ENCODE measurements around the gene TES. TPM values are rescaled to one million over a fixed set of nuclear protein-coding genes. Genes with fewer than 3 reads are reported as not detected.

Gene TES
- polyA plus RNA-seq, 1 experiment, result 93.2 TPM

DNA sequence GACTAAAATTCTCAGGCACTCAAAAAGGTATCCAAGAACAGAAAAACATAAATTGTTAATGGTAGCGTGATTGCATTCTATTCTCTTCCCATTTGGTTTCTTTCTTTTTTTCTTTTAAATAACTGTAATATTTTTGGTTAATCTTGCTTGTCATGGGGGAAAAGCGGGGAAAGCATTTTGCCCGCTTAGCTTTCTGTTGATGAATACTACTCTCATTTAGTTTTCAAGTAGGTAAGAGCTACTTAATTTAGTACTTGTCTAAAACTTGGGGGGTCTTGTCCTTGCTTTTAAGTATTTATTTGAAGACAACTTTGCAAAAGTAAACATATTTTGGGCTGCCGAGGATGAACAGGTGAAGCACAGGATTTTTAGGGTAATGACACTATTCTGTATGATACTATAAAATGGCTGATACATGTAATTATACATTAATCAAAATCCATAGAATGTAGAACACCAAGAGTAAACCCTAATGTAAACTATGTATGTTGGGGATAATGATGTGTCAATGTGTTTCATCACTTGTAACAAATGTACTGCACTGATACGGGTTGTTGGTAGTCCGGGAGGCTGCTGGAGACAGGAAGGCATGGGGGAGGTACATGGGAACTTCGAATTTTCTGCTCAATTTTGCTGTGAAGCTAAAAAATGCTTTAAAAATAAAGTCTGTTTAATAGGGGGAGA lies 1.7 kb downstream of the TES start:
- ChIA-PET CTCF (interaction anchor here (0.8 to 2.0 kb wide), 2 partner anchors 17 to 35 kb away, joined by 3 to 5 read pairs; no protein-coding TSS in a partner anchor), POLR2A (interaction anchor here (0.7 to 1.0 kb wide), 2 partner anchors 32 to 44 kb away, joined by 3 to 4 read pairs; no protein-coding TSS in a partner anchor)
- H3K36me3 ChIP-seq (ENCODE audit: control insufficient read depth, insufficient read depth, low read length), result no peaks in the 10 kb centered on the region
- DNase-seq (ENCODE audit: low read depth), result no peak
- H3K4me3 ChIP-seq (ENCODE audit: low read depth, low read length), result peak overlapping the region; percentile 66
- TF ChIP-seq, protein P1, sequence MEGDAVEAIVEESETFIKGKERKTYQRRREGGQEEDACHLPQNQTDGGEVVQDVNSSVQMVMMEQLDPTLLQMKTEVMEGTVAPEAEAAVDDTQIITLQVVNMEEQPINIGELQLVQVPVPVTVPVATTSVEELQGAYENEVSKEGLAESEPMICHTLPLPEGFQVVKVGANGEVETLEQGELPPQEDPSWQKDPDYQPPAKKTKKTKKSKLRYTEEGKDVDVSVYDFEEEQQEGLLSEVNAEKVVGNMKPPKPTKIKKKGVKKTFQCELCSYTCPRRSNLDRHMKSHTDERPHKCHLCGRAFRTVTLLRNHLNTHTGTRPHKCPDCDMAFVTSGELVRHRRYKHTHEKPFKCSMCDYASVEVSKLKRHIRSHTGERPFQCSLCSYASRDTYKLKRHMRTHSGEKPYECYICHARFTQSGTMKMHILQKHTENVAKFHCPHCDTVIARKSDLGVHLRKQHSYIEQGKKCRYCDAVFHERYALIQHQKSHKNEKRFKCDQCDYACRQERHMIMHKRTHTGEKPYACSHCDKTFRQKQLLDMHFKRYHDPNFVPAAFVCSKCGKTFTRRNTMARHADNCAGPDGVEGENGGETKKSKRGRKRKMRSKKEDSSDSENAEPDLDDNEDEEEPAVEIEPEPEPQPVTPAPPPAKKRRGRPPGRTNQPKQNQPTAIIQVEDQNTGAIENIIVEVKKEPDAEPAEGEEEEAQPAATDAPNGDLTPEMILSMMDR (IDR thresholded peaks at IDR 0.05; ENCODE audit: insufficient read depth, low read depth, low read length), result no peak
- H3K27me3 ChIP-seq (ENCODE audit: control insufficient read depth, insufficient read depth, low read length), result no peaks in the 10 kb centered on the region; the same call in 1 of the 2 replicates

DNA sequence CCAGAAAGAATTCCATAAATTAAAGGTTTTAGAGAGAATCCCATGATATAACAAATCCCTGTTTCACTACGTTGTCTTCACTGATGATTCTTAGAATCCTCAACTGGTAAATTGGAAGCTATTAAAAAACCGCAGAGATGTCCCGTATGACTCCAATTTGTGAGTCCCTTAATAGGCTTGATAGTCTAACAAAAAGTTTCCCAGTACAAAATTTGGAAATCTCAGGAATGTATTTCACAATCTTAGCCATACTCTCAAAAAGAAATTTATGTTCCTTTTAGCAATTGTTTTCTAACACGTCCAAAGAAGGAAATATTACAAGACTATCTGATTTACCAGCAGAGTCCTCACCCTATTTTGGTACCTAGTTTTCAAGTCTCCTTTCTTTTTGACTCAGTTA lies 2.5 kb downstream of the TES start:
- no peaks in the 10 kb centered on the region for H3K27me3 ChIP-seq (ENCODE audit: control insufficient read depth, insufficient read depth, low read length)
- no peak overlapping the region for H3K4me3 ChIP-seq (ENCODE audit: low read depth, low read length)
- no peaks in the 10 kb centered on the region for H3K36me3 ChIP-seq (ENCODE audit: control insufficient read depth, insufficient read depth, low read length)
- TF ChIP-seq, protein P1 (IDR thresholded peaks at IDR 0.05; ENCODE audit: insufficient read depth, low read depth, low read length), result no peak
- POLR2A ChIA-PET, result no interaction called here
- DNase-seq (ENCODE audit: low read depth), result no peak
- CTCF ChIA-PET, result no interaction called here

DNA sequence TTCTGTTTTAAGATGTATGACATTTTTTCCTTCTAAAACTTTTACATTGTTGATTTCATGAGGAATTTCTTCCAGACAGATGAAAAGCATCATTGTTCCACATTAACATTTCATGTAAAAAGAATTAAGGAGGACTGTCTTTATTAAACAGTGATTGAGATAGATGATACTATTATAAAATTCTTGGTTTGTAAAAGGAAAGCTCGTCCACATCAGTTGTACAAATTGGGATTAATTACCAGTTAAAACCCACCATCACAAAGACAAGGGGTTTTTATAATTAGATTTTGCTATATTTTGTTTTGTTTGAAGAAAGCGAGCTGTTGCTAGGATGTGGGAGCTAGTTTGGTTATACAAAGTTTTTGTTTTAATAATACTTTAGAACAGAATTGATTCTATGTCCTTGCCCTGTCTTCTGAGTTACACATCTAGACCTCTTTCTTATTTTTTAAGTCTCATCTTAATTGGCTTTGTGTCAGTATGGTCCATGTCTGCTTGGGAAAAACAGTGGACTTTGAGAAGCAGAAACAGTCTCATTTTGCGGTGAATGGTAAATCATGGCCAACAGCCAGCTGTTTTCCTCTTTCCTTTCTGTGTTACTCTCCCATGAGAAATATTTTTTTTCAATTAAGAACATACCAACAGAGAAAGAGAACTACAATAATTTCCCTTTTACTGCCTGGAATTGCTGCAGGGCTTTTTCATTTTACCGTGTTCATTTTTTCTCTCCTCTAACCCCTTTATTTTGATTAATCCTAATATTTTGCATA lies 3.2 kb downstream of the TES start:
- Histone ChIP-seq H3K36me3 (ENCODE audit: control insufficient read depth, insufficient read depth, low read length) (no peaks in the 10 kb centered on the region), H3K4me3 (ENCODE audit: low read depth, low read length) (no peak overlapping the region), H3K27me3 (ENCODE audit: control insufficient read depth, insufficient read depth, low read length) (no peaks in the 10 kb centered on the region)
- ChIA-PET POLR2A (no interaction called here), CTCF (interaction anchor here (1.0 kb wide), 1 partner anchor 33 kb away, joined by 3 read pairs; no protein-coding TSS in a partner anchor)
- DNase-seq (ENCODE audit: low read depth), result no peak
- TF ChIP-seq, protein P1 (IDR thresholded peaks at IDR 0.05; ENCODE audit: insufficient read depth, low read depth, low read length), result no peak

DNA sequence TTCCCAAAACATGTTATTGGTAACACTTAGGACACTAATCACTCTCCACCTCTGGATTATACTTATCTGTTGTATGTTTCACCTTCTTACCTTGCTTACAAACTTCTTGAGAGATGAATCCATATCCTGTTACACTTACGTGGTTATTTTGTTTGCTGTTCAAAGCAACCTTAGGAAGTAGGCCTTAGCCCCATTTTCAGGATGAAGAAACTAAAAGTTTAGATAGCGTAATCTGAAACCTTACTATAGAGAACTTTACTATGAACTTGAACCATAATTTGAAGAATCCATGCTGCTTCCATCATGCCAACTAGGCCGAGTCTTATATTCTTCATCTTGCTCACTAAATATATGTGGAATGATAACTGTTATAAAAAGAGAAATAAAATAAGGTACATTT lies 4.6 kb downstream of the TES start:
- TF ChIP-seq, protein P1 (IDR thresholded peaks at IDR 0.05; ENCODE audit: insufficient read depth, low read depth, low read length), result no peak
- H3K4me3 ChIP-seq (ENCODE audit: low read depth, low read length), result no peak overlapping the region
- H3K36me3 ChIP-seq (ENCODE audit: control insufficient read depth, insufficient read depth, low read length), result no peaks in the 10 kb centered on the region
- no peaks in the 10 kb centered on the region for H3K27me3 ChIP-seq (ENCODE audit: control insufficient read depth, insufficient read depth, low read length)
- ChIA-PET CTCF (interaction anchor here (1.0 kb wide), 1 partner anchor 35 kb away, joined by 7 read pairs; no protein-coding TSS in a partner anchor), POLR2A (no interaction called here)
- no peak for DNase-seq (ENCODE audit: low read depth)

DNA sequence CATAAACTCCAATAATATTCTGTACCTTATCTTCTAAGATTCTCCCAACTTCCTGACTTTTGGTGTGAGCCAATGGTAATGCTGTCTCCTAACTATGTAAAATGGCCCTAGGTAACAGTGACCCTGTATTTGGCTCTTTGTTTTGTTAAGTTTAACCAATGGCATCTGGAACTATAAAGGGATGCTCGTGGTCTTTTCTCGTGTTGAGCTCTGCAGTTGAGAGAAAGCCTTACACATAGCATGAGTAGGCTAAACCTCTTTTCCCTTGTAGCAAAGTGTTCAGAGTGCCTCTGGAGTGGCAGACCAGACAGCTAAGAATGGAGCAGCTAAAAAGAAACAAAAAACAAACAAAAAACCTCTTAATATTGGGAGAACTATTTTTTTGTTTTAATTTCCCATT lies 5.2 kb downstream of the TES start:
- Histone ChIP-seq H3K4me3 (ENCODE audit: low read depth, low read length) (no peak overlapping the region), H3K27me3 (ENCODE audit: control insufficient read depth, insufficient read depth, low read length) (no peaks in the 10 kb centered on the region), H3K36me3 (ENCODE audit: control insufficient read depth, insufficient read depth, low read length) (no peaks in the 10 kb centered on the region)
- ChIA-PET CTCF (interaction anchor here (1.0 to 2.9 kb wide), 2 partner anchors 20 to 35 kb away, joined by 7 to 11 read pairs; no protein-coding TSS in a partner anchor), POLR2A (no interaction called here)
- TF ChIP-seq, protein P1 (IDR thresholded peaks at IDR 0.05; ENCODE audit: insufficient read depth, low read depth, low read length), result no peak
- no peak for DNase-seq (ENCODE audit: low read depth)
